HUDEP-2 (cell line): ENCODE measurements around the gene AKAP13.
"Not testable (repeated sequence)": the region's sequence is repeated elsewhere in the genome, so short reads cannot be mapped to it uniquely, and the experiment has no call there.

ENCODE experiments used
- DNase-seq, 76 experiments: peaks; one replicate each; lab custom pipeline; 2025; ENCODE audit not compliant: unreplicated experiment in 76 of 76; lab: John Stamatoyannopoulos, UW

AKAP13 gene

DNA sequence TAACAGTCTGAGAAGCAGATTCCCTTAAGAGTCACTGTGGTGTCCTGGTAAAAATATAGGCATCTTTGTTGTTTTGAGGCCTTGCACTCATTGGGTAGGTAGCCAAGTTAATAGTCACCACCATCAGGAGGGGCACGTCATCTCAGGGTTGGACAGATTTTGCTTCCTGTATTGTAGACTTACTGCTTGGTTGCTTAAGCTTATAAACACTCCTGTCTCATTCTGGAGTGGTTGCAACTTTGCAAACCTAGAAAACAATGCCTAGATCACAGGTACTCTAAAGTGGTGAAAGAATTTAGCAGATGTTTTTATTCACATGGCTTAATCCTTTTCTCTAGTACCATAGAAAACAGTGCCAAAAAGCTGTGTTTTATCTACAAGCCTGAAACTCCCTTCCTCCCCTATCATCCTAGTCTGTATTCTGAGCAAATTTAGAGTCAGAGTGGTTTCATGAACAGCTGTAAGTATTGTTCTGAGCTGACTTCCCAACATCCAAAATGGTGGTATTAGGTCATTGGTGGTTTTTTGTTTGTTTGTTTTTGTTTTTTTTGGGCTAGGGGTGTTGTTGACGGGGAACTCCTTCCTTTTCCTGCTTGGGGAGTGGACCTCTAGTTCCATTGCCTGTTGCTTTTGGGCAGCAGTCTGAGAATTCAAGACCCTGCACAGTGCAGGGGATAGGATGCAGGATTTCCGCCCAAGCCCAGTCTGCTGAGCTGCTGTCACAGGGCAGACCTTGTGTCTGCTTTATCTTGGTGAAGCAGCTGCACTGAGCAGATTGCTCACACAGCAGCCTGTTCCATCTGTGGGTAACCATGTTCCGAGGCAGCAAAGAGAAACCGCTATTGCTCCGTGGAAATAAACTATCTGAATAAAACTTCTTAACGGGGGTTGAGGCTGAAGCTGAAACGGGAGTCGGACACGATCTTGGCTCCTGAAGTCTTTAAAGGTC is 202.0 kb downstream of the AKAP13 start:
- DNase-seq: peak in 74 of 76 experiments; percentile 14 to 88 (median 71)

DNA sequence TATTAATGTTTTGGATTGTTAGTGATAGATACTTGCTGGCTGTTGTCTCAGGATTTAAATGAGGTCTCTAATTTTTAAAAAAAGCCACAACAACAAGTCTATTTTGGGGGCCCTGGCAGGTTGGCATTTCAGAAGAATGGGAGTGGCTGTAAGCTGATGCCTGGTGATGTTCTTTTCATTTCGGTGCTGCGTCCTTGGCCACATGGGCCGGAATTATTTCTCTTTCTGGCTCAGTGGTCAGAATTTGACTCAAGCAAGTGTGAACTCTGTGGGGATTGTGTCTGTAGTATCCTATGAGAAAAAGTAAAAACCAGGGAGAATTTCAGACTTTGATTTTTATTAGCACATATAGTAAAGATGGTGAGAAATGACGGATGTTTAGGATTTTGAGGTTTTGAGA is 203.0 kb downstream of the AKAP13 start:
- peak in 1 of 76 experiments; percentile 6 for DNase-seq

GRCh38 chr15:85583923-85584390 is 203.6 kb downstream of the AKAP13 start:
- no peak for DNase-seq

- no peak for DNase-seq
These were observed 204.5 kb downstream of the AKAP13 start for GRCh38 chr15:85584872-85585271.

DNA sequence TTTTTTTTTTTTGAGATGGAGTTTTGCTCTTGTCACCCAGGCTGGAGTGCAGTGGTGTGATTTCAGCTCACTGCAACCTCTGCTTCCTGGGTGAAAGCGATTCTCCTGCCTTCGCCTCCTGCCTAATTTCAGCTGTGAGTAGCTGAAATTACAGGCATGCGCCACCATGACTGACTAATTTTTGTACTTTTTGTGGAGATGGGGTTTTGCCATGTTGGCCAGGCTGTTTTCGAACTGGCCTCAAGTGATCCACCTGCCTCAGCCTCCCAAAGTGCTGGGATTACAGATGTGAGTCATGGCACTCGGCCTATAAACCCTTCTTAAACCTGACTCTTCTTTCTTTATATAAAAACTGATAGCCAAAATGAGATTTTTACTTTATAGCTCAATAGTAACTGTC is 205.8 kb downstream of the AKAP13 start:
- not testable (repeated sequence) for DNase-seq

DNA sequence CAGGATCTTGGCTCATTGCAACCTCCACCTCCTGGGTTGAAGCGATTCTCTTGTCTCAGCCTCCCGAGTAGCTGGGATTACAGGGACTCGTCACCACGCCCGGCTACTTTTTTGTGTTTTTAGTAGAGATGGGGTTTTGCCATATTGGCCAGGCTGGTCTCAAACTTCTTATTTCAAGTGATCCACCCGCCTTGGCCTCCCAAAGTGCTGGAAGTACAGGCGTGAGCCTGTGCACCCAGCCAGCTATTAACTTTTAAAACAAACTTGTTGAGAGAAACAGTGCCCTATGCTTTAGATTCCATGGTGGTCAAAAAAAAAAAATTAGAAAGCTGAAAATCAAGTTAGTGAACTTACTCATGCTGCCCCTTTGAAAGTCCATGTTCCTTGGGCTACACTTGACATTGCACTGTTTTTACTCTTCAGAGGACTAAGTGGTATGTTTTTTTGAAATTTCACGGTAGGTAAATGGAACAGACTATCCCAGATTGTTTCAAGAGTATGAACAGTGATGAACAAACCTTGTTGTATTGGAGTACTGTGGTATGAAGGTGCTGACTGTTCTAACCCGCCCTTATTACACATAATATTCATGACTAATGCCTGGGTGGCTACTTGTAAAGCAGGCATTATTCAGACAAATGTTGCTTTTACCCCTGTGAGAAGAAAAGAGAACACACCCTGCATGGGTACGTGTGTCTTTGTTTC is 207.5 kb downstream of the AKAP13 start:
- no peak for DNase-seq

- peak in 1 of 76 experiments; percentile 19 for DNase-seq
These were observed 208.3 kb downstream of the AKAP13 start for GRCh38 chr15:85588677-85589076.

DNA sequence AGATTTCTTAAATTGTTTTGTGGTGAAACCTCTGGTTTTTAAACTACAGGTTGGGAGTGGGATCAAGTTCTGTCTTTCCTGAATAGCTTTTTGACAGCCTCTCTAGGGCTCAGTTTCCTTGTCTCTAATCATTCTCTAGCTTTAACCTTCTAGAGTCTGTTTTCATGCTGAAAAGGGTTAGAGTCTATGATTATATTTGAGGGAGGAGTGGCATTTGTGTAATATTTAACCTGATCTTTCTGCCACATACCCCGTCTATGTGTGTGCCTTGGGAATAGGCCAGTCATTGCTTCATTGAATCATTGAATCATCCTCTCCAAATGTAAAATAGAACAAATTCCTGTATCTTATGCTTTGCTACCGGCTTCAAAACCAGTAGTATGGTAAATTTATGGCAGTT is 209.4 kb downstream of the AKAP13 start:
- no peak for DNase-seq

DNA sequence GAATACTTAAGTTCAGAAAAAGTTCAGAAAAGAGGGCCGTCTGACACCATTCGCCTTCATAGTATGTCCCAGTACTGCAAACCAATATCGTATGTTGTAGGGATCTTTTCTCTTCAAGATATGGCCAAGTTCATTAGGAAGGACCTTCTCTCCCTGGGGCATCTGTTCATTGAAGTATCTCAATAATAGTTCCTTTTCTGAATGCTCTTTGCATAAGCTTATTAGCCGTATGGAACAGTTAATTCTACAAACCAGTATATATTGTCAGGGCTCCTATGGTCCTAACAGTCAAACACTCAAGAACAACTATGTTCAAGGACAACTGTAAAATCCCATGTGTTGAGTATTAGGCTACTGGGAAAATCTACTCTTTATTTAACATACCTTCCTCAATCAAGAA is 211.2 kb downstream of the AKAP13 start:
- no peak for DNase-seq

GRCh38 chr15:85592148-85592547 is 211.7 kb downstream of the AKAP13 start:
- DNase-seq: peak in 1 of 76 experiments; percentile 2

DNA sequence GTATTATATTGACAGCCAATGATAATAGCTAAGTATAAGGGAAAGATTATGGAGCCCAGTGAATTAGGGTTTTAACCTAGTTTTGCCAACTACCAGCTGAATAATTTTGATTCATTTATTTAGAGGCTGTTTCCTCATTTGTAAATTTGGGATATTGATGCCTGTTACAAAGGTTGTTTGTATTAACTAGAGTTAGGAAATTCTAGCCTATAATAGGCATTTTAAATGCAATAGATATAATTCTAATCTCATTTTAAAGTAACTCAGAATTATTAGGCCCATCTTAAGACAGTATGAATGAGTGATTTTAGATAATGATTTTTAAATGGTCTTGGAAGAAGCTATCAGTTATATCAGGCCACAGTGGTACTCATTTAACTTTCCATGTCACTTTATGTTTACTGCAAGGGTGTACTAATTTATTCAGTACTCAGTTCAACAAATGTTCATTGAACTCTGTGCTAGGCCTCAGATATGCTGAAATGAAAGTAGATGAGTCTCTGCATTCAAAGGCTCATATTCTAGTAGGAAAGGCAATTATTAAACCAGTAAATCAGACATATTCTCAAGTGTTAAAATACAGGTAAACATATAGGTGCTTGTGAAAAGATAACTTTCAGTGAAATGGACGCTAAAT is 213.5 kb downstream of the AKAP13 start:
- DNase-seq: no peak

GRCh38 chr15:85595804-85596536 is 215.6 kb downstream of the AKAP13 start:
- DNase-seq: no peak

DNA sequence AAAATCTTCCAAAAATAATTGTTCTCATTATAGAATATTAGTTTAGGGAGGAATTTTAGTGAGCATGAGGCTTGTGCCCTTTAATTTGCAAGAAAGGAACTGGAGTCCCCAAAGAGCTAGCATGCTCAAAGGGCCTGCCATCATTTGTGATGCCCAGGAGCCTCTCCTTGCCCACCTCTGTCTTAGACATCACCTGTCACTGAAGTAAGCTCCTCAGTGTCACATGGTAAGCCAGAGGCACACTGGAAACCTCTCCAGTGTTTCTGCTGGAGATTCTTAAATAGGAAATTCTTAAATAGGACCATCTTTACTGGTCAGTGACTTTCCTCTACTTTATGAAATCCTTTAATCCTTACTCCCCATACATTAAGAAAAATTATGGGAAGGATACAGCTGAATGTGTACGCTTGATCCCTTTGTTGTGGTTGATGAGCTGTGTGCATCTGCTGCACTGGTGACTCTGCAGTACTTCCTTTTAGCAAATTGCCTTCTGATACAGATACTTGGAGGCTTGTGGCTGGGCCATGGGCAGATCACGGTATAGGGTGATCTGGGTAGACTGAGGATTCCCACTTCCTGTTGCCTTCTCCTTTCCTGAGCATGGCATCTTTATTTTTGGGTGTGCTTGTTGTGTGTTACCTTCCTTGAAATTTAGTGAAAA is 216.9 kb downstream of the AKAP13 start:
- DNase-seq: no peak

DNA sequence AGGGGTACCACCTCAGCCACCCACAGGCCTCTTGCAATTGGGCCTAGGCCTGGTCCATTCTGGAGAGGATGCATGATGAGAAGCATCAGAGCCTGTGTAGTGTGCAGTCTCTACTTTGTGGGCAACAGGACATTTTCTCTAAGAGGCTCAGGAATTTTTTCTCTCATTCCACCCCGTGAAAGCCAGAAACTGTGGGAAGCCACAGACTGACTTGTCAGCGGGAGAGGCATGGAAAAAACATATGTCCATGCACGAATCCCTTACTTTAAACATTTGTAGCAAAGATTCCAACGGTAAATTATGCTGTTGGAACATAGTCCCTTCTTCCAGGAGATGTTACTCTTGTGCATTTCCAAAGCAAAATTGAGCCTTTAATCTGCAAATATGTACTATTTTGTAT is 217.8 kb downstream of the AKAP13 start:
- DNase-seq: no peak

GRCh38 chr15:85598718-85599398 is 218.5 kb downstream of the AKAP13 start:
- no peak for DNase-seq

GRCh38 chr15:85600001-85600400 is 219.6 kb downstream of the AKAP13 start:
- DNase-seq: no peak

- no peak for DNase-seq
These were observed 222.8 kb downstream of the AKAP13 start for GRCh38 chr15:85603160-85603559.

DNA sequence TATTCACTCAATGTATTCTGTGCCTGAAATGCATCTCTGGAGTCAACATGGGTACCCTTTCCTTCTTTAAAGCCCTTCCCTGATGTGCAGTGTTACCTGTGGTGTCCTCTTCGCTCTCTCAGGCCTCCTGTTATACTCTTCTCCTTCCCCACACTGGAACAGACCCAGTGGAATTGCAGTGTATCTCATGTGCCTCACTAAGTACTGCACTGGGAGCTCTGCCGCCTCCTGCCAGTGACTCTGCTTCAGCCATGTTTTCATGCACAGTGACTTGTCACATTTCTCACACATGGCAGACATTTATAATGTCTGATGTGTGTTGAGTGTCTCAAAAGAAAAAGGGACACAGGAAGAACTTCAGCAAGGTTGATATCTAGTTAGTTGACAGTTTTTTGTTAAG is 223.3 kb downstream of the AKAP13 start:
- no peak for DNase-seq

GRCh38 chr15:85604194-85604593 is 223.8 kb downstream of the AKAP13 start:
- no peak for DNase-seq
